GM12873 (cell line): Measurements from ENCODE around the gene CACNA2D3.

Experiments used
- CTCF ChIP-seq: IDR thresholded peaks from 2 replicates; pipeline ENCODE4 v1.5.1; 2012; ENCODE audit warnings: low read depth, mild to moderate bottlenecking, moderate library complexity, low read length, control low read depth; ENCODE audit not compliant: insufficient read depth; ENCODE audit errors: missing control alignments

Gene CACNA2D3

GRCh38 chr3:54967731-54968161, 845.4 kb downstream of the CACNA2D3 start:
- no peak for TF ChIP-seq CTCF

GRCh38 chr3:54968546-54969172, 846.3 kb downstream of the CACNA2D3 start:
- no peak for TF ChIP-seq CTCF

- TF ChIP-seq CTCF, result no peak
Measured at GRCh38 chr3:54969652-54970051, 847.3 kb downstream of the CACNA2D3 start.

- TF ChIP-seq CTCF, result no peak
Measured at GRCh38 chr3:54970895-54971294, 848.5 kb downstream of the CACNA2D3 start.

GRCh38 chr3:54977439-54977838, 855.1 kb downstream of the CACNA2D3 start:
- no peak for TF ChIP-seq CTCF

- TF ChIP-seq CTCF, result no peak
Measured at GRCh38 chr3:54982807-54983206, 860.5 kb downstream of the CACNA2D3 start.

- TF ChIP-seq CTCF, result no peak
Measured at GRCh38 chr3:54983266-54984099, 861.1 kb downstream of the CACNA2D3 start.
